Psoas muscle (tissue), 8 donors: ENCODE measurements around the gene UBE2E2. TPM values are rescaled to one million over a fixed set of nuclear protein-coding genes. Genes with fewer than 3 reads are reported as not detected.

ENCODE experiments used
- ATAC-seq, 4 donors: fragments of 200-7000 bp; cut with Tn5 transposase; one replicate each; pipeline ENCODE4 v1.9.1; 2020; ENCODE audit warnings: moderate library complexity in 3 of 4, mild to moderate bottlenecking in 2 of 4
- DNase-seq, 2 donors: peaks; one replicate each; pipeline ENCODE4 v3.0.0-alpha.2; 2020
- H3K27ac ChIP-seq: fragments of 200-600 bp; one replicate; pipeline ENCODE4 v1.8.0; 2022
- H3K27me3 ChIP-seq, 3 donors: fragments of 200-600 bp in 1 of 3; one replicate each; pipeline versions ENCODE4 v1.6.1 to v1.8.0; 2013 to 2022; ENCODE audit warnings: low read length in 2 of 3, mild to moderate bottlenecking in 2 of 3, moderate library complexity in 1 of 3; ENCODE audit not compliant: insufficient read depth in 3 of 3
- H3K36me3 ChIP-seq, 2 donors: fragments of 200-600 bp in 1 of 2; one replicate each; pipeline versions ENCODE4 v1.6.1 to v1.8.0; 2013 to 2022; ENCODE audit warnings: low read depth in 1 of 2, mild to moderate bottlenecking in 1 of 2, moderate library complexity in 1 of 2; ENCODE audit not compliant: insufficient read depth in 1 of 2
- H3K4me1 ChIP-seq: fragments of 200-600 bp; one replicate; pipeline ENCODE4 v1.8.0; 2022
- H3K4me3 ChIP-seq: fragments of 200-600 bp; one replicate; pipeline ENCODE4 v1.8.0; 2022; ENCODE audit warnings: mild to moderate bottlenecking
- H3K9me3 ChIP-seq: fragments of 200-600 bp; one replicate; pipeline ENCODE4 v1.8.0; 2022
- CTCF ChIP-seq: fragments of 200-600 bp; IDR thresholded peaks from one replicate; pipeline ENCODE4 v1.8.0; 2022; ENCODE audit warnings: antibody characterized with exemption
- WGBS, 3 donors: extraction: QIAGEN DNeasy Blood & Tissue Kit; methylation state at CpG; one replicate each; pipeline versions ENCODE4 v1.1.6 to v1.1.7; 2013; 5-methylcytosine and 5-hydroxymethylcytosine counted together
- intact Hi-C, 2 donors: fragments of 100-400 bp; cut with DNase I; formaldehyde crosslinking; loops; one replicate each; pipeline versions ENCODE4 v1.11.0 to v1.14.2; 2022
- polyA plus RNA-seq, 3 donors: library from polyadenylated mRNA; stranded (reverse); fragments of 200-250 nt; gene quantifications; one replicate each; pipeline ENCODE4 v1.2.3, GENCODE V29; 2013
- total RNA-seq, 4 donors: library from RNA; stranded (reverse); fragmentation: NEBNext Ultra II Directional in 2 of 4; extraction: Animal tissue kit (Norgen Biotek cat#: 25700) in 2 of 4; gene quantifications; one replicate each; pipeline versions ENCODE4 v1.2.1 to v1.2.4, GENCODE V29; 2021 to 2023
- donor health status: healthy with polysubstance abuse.
- donor health status: DM: no; HTN: no; CAD: no; lungs with moderate emphysema.
- donor health status: Bipolar disorder and iron deficiency.
- donor health status: healthy.
- donor health status: DM: yes; HTN: yes; CAD: no.
- donor health status: DM: no; HTN: no; CAD: no.
- donor health status: DM: no; HTN: no; CAD: no.
- donor health status: DM: yes; HTN: yes; CAD: no.

Gene UBE2E2
- total and polyA plus RNA-seq, 7 donors, result 12.9 to 38.2 (median 34.0) TPM

GRCh38 chr3:23239211-23240068 is 36.3 kb downstream of the UBE2E2 start:
- ATAC-seq, result peak in 2 of 4 donors; percentile 54 to 67
- no peaks in the 10 kb centered on the region for H3K9me3 ChIP-seq
- H3K36me3 ChIP-seq, result no peaks in the 10 kb centered on the region
- intact Hi-C loops, result no loop called here
- peak in 1 of 2 donors; percentile 19 for DNase-seq
- H3K4me3 ChIP-seq, result no peak overlapping the region
- TF ChIP-seq CTCF, result no peak
- H3K27ac ChIP-seq, result no peak overlapping the region
- peaks cover 33% of the 10 kb centered on the region for H3K4me1 ChIP-seq
- WGBS, 3 donors, result 37 to 68% (median 43%) methylated on average over 4 of the region's 4 CpGs
- no peaks in the 10 kb centered on the region for H3K27me3 ChIP-seq

DNA sequence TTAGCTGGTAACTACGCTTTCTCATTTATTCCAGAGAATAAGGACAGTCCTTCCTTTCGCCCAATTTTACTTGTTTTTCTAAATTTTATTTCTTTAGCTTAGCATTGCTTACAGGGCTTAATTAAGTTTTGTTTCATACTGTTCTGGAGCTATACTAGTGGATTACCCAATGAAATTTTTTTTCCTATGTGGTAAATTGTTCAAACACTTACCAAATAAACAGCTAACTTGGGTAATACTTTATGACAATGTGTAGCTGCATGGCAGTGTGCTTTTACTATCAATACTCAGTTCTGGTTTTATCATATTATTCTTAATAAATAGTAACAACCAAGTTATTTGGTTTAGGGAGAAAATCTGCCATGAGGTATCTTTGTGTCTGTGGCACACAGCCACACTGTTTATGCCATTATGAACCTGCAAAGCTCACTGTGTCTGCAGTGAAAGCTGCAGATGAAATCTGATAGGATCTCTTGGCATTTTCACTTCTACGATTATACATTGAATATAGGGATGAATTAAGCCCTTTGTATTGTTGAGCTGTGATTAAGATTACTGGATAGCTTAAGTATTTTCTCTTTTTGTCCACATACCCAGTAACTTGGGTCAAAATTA is 37.2 kb downstream of the UBE2E2 start:
- no peak for TF ChIP-seq CTCF
- WGBS, 3 donors, result 76 to 77% (median 76%) methylated on average over 3 of the region's 3 CpGs
- H3K36me3 ChIP-seq, result no peaks in the 10 kb centered on the region

DNA sequence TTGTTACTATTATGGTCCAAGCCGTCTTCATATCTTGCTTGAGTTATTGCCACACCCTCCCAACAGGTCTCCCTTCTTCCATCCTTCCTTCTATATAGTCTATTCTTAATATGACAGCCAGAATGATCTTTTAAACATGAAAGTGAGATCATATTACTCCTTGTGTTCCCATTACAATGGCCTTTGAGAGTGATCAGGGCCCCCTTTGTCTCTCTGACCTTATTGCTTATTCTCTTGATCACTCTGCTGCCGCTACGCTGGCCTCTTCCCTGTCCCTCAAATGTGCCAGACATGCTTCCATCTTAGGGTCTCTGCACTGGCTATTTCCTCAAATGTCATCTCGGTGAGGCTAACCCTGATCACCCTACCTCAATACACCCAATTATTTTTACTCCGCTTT is 38.1 kb downstream of the UBE2E2 start:
- ATAC-seq, result no peak
- H3K27ac ChIP-seq, result no peak overlapping the region
- no peak for DNase-seq
- peaks cover 28% of the 10 kb centered on the region for H3K4me1 ChIP-seq
- no peaks in the 10 kb centered on the region for H3K27me3 ChIP-seq
- WGBS, 3 donors, result 94 to 97% (median 96%) methylated on average over 5 of the region's 5 CpGs
- intact Hi-C loops, result no loop called here
- no peaks in the 10 kb centered on the region for H3K9me3 ChIP-seq
- H3K36me3 ChIP-seq, result no peaks in the 10 kb centered on the region
- TF ChIP-seq CTCF, result no peak
- no peak overlapping the region for H3K4me3 ChIP-seq

More for the DNA sequence above, 37.2 kb downstream of the UBE2E2 start:
- Histone ChIP-seq H3K27ac (no peak overlapping the region), H3K4me1 (peaks cover 33% of the 10 kb centered on the region), H3K27me3 (no peaks in the 10 kb centered on the region), H3K9me3 (no peaks in the 10 kb centered on the region), H3K4me3 (no peak overlapping the region)
- intact Hi-C loops, result no loop called here
- ATAC-seq, result peak in 2 of 4 donors; percentile 45 to 48
- DNase-seq, result no peak

- ATAC-seq (no peak), DNase-seq (no peak)
- Histone ChIP-seq H3K4me1 (peaks cover 28% of the 10 kb centered on the region), H3K4me3 (no peak overlapping the region), H3K9me3 (no peaks in the 10 kb centered on the region), H3K27me3 (no peaks in the 10 kb centered on the region), H3K36me3 (no peaks in the 10 kb centered on the region), H3K27ac (no peak overlapping the region)
- TF ChIP-seq CTCF, result no peak
- WGBS, 3 donors, result 93 to 100% (median 94%) methylated on average over 2 of the region's 2 CpGs
- intact Hi-C loops, result no loop called here
Measured at GRCh38 chr3:23242106-23242505, 39.0 kb downstream of the UBE2E2 start.
